ENCODE data around the gene ATG9B.
"Not testable (repeated sequence)": the region's sequence is repeated elsewhere in the genome, so short reads cannot be mapped to it uniquely, and the experiment has no call there.

ATG9B gene

DNA sequence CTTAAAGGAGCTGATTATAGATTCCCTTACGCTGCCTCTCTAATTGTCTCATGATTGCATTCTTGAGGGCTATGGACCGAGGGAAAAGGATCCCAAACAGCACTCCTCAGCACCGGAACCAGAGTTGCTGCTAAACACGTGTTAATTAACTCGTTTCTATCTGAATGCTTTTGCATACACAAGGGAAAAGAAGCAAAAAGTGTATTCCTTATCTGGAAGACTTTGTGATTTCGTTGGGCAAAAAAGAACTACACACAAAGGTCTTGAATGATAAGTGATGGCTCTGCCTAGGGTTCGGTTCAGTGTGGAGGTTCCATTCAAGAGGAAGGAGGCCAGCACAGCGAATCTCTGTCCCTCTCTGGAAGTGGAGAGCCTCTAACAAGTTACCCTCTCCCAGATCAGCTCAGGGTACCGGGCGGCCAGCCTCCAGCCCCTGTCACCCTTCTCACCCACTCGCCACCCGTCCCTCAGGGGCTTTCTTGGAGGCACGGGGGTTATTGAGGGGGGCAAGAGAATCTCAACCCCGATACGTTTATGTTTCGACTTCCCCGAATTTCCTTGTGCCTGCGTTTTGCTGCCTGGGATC, 34.6 kb upstream of the ATG9B start:
- DNase-seq, result no peak

DNA sequence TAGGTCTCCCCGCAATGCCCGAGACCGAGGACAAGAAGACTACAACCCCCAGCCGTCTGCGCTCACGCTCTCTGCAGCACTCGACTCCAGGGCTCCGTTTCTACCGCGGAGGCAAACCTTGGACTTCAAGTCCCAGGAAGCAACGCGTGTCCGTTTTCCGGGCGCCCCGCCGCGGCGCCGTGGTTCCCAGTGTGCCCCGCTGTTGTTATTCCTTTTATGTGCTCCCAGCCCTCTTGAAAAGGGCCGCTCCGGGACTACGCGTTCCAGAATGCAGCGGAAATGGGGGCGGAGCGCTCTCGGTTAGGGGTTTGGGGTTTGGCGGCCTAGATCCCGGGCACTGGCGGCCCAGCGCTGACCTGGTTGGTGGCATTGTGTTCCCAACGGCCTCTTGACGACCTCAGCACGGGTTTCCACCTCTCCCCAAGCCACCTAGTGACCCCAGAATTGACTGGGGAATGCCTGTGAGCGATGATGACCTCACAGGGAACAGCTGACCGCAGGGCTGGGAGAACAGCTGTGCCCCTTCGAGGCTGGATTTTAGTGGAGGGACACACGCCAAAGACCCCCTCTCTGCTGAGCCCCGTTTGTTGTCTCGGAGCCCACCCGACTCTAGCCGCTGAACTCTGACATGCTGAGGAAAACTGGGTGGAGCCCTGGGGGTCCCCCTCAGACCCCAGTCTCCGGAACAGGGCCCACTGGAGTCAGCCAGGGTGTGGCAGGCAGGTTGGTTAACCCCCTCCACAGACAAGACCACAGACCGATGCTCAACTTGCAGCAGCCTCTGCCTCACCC, 33.9 kb upstream of the ATG9B start:
- peak; percentile 99 for DNase-seq

DNA sequence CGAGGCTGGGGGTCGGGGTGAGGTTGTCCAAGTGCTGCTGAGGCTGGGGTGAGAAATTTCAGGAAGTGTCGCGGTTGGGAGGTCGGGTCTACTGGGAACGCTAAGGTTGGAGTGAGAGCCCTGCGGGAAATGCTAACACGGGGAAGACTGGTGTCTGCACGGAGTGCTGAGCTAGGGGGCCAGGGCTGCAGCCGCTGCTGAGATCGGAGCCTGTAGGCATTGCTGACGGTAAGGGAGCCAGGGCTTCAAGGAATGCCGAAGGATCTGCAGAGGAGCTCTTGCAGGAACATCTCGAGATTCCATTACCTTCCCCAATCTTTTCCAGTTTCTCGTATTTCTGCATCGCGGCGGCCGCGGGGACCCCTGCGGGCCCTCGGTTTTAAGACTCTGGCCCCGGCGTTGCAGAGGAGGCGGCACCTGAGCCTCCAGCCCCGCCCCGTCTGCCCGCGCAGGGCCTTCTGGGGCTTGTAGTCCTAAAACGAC, 33.3 kb upstream of the ATG9B start, which contains the start of gene CDK5:
Gene CDK5 (minus strand): TSS at position 392 of the 483 bp plus-strand sequence. CDS start 49 bp downstream, at position 343.
- no peak for DNase-seq

DNA sequence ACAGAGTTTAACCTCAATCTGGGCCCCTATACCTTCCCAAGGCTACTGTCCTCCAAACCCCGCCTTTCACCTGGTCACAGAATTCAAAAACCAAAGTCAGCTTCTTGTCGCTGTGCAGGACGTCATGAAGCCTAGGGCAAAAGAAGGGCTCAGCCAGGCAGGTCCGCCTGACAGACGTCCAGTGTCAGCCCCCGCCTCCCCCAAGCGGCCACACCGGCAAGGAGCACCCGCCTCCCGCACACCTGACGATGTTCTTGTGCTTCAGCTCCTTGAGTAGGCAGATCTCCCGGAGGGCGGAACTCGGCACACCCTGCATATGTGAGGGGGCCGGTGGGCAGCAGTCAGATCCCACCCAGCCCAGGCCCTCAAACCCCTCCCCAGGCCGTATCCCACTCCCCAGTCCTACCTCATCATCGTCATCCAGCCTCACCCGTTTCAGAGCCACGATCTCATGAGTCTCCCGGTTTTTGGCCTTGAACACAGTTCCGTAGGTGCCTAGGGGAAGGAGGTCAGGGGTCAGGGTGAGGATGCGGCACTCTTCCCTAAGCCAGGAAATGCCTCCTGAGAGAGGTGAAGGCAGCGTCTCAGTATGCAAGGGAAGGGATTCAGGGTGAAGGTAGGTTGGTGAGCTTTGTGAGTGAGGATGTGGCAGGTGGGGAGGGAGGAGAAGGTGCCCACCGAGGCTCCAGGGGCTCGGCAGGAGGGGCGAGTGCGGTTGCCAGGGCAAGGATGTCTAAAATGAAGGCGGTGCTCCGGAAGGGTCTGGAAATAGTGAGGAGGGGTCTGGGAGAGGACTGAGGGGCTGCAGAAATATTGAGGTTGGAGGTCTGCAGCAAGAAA, 32.6 kb upstream of the ATG9B start:
- DNase-seq, result no peak

DNA sequence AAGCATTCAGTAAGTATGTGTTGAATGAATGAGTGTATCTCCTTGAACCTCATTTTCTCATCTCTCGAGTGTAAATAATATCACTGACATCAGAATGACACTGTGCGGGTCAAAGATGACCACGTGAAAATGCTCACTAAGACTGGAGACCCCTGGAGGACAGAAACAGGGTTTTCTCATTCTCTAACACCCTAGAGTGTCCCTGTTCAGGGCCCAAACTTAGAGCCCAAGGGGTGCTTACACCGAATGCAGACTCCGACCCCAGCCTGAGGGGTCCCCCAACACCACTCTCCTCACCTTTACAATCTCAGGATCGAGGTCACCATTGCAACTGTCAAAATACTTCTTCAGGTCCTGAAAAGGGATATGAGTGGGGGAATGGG, 32.0 kb upstream of the ATG9B start:
- DNase-seq, result no peak

DNA sequence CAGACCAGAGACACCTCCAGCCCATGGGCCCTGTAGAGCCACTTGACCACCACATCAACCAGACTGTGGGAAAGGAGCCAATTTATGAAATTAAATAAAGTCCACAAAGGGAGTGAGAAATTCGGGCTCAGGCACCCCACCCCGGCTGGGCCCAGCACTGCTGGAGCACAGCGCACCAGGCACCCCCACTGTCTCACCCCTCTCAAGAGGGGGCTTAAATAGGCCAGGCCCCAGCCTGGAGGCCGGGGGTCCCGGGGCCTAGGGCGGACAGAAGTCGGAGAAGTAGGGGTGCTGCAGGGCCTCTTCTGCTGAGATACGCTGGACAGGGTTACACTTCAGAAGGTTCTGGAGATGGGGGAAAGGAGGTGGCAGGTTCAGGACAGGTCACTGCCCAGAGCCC, 29.5 kb upstream of the ATG9B start:
- DNase-seq, result no peak

DNA sequence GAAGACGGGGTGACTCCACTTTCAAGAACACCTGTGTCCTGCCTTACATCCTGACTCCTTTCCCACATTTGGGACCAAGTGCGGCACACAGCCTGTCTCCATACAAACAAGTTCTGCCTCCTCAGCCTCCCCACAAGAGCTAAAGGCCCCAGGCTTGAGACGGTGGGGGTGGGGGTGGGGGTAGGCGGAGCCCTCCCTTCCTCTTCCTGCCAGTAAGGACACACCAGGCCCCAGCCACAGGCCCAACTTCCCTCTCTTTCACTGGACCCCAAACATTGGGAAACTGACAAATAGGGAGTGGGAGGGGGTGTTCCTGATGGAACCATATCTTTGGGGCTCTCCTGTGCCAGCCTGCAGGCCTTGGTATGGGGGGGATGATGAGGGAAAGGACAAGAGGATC, 28.8 kb upstream of the ATG9B start:
- no peak for DNase-seq

DNA sequence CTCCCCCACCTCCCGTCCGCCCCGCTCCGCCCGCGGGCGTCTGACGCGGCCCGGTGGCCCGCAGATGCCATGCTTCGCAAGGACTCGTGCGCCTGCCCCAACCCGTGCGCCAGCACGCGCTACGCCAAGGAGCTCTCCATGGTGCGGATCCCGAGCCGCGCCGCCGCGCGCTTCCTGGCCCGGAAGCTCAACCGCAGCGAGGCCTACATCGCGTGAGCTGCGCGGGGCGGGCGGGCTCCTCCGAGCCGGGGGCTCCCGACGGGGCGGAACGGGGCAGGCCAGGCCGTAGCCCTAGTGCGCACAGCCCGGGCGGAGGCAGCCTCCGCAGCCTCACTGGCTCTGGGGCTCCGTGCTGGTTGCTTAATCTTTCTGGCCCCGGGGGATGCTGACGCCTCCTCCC, 26.8 kb upstream of the ATG9B start:
- DNase-seq, result no peak

DNA sequence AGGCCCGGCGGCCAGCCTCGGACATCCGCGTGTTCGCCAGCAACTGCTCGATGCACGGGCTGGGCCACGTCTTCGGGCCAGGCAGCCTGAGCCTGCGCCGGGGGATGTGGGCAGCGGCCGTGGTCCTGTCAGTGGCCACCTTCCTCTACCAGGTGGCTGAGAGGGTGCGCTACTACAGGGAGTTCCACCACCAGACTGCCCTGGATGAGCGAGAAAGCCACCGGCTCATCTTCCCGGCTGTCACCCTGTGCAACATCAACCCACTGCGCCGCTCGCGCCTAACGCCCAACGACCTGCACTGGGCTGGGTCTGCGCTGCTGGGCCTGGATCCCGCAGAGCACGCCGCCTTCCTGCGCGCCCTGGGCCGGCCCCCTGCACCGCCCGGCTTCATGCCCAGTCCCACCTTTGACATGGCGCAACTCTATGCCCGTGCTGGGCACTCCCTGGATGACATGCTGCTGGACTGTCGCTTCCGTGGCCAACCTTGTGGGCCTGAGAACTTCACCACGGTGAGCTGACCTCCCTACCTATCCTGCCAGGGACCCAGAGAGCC, 24.7 kb upstream of the ATG9B start:
- DNase-seq, result no peak

DNA sequence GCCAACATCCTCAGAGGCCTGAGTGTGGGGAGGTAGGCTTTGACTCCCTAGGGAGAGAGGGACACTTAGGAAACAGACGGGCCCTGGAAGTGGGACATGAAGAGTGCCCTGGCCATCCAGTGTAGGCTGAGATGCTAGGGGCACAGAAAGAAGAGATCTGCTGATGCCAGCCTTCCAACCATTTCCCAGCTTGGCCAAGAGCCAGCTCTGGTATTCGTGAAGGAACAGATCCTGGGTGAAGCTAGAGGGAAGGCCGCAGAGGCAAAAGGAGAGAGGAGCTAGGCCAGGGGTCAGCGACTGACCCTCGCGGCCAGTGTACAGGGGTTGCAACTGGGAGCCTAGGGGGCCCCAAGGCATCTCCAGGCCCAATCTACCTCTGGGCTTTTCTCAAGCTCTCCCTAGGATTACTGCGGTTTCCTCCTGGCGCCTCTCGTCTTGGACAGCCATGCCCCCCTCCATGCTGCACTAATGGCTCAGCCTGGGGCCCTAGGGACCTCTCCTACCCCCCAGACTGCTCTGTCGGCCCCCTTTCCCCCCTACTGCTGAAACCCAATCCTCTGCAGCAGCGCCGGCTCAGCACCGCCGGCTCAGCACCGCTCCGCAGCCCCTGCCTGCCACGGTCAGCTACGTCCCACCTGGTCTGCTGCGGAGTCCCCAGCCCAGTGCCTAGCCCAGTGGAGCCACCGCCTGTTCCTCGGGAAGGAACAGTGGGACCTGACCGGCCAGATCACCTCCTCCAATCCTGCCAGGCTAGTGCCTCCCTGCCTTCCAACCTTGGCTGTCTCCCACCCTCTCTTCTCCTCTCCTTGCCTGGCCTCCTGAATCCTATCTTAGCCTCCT, 23.9 kb upstream of the ATG9B start, which contains the start of gene ASIC3:
Gene ASIC3 (plus strand): TSS at position 556 of the 840 bp plus-strand sequence. CDS start 355 bp downstream, outside the sequence.
- no peak for DNase-seq

DNA sequence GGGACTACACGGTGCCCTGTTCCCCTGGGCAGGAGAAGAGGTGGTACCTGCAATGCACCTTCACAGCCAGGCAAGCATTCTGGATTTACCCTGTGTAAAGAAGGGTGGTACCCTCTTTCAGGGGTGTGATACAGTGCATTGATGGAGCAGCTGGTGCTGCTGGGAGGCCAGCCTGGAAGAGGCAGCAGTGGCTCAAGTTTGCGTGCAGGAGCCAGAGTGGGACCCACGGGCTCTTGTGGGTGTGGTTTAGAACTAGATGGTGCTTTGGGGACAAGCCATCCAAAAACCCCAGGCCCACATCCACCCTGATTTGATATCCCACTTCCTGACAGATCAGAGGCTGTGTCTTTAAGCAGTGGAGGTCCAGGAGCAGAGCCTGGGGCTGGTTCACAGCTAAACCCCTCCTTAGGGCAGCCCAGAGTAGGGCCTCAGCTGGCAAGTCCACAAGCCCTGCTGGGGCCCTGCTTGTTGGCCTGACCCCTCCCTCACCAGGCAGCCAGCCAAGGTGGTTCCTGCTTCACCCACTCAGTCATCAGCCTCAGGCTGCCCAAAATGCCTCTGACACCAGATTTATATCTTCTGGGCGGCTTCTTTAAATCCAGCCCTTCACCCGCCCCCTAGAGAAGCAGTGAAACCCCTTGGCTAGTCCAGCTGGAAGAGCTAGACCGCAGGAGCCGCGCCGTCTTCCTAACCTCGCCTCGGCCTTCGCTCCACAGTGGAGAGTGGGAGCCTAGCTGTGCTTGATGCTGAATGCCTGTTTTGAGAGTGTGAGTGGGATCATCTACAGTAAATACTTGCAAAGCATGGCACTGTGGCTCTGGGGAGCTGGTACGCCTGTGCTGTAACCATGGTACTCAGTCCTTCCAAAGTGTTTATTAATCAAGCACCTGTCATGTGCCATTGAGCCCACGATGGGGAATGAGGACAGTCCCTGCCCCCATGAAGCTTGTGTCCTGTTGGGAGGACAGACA, 22.6 kb upstream of the ATG9B start:
- DNase-seq, result peak; percentile 10

DNA sequence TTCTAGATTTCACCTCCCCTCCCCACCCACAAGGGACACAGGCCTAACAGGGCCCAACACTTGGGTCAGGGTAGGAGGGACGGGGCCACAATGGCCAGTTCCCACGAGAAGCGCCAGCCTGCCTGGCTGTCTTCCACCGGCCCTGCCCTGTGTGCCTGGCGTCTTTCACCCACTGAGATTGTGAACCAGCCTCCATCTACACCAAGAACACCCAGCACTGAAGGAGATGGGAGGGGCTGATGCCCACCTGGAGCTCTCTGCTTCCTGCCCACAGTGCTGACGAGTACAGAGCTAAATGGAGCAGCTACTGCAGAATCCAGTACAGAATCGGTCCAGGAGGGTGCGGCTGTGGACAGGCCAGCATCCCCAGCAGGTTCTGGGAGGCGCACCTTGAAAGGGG, 21.7 kb upstream of the ATG9B start:
- DNase-seq, result no peak

DNA sequence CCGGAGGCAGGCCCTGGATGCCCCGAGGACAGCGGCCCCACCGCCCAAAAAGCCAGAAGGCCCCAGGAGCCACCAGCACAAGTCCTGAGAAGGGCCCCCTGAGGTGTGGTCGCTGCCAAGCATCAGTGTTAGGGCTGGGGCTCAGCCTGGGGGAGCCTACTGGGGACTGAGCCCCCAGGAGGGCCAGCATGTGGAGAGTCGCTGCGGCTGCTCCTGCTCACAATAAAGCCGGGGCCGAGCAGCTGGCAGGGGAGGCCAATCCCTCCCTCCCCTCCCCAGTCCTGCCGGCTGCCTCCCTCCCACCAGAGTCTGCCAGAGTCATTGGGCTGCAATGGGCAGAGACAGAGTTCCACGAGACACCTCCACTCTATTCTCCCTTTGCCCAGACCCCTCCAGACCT, 21.0 kb upstream of the ATG9B start:
- no peak for DNase-seq

DNA sequence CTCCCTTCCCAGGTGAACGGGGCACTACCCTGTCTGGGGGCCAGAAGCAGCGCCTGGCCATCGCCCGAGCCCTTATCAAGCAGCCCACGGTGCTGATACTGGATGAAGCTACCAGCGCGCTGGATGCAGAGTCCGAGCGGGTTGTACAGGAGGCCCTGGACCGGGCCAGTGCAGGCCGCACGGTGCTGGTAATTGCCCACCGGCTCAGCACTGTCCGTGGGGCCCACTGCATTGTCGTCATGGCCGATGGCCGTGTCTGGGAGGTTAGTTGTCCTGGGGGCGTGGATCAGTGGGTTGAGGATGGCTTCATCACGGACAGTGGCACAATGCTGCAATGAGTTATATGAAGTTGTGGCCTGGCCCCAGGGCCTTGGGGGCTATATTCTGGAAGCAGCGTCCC, 19.7 kb upstream of the ATG9B start:
- DNase-seq, result no peak

DNA sequence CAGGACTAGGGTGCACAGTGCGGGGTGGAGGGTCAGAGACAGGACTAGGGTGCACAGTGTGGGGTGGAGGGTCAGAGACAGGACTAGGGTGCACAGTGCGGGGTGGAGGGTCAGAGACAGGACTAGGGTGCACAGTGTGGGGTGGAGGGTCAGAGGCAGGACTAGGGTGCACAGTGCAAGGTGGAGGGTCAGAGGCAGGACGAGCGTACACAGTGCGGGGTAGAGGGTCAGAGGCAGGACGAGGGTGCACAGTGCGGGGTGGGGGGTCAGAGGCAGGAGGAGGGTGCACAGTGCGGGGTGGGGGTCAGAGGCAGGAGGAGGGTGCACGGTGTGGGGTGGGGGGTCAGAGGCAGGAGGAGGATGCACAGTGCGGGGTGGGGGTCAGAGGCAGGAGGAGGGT, 19.2 kb upstream of the ATG9B start:
- DNase-seq, result not testable (repeated sequence)

DNA sequence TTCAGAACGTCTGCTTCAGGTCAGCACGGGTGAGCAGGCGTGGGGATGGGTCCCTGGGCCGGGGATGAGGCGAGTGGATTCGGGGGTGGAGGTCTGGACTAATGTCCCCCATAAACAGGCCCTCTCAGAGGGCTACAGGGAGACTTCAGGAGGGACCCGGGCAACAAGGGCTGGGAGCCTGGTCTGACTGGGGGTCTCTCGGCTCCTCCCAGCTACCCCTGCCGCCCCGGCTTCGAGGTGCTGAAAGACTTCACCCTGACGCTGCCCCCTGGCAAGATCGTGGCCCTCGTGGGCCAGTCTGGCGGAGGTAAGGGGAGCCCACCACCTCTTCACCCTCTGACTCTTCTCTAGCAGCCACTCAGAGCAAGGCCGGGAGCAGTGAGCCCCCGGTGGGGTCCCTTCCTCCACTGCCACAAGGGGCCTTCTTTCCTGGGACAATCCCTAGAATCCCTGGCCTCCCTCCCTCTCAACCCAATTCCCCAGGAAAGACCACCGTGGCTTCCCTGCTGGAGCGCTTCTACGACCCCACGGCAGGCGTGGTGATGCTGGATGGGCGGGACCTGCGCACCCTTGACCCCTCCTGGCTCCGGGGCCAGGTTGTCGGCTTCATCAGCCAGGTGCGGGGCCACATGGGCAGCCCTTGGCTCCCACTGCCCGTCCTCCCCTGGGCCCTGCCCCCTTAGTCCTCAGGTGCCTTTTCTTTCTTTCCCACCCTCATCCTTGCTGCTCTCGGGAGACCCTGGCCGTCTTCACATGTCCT, 16.5 kb upstream of the ATG9B start:
- DNase-seq, result no peak

DNA sequence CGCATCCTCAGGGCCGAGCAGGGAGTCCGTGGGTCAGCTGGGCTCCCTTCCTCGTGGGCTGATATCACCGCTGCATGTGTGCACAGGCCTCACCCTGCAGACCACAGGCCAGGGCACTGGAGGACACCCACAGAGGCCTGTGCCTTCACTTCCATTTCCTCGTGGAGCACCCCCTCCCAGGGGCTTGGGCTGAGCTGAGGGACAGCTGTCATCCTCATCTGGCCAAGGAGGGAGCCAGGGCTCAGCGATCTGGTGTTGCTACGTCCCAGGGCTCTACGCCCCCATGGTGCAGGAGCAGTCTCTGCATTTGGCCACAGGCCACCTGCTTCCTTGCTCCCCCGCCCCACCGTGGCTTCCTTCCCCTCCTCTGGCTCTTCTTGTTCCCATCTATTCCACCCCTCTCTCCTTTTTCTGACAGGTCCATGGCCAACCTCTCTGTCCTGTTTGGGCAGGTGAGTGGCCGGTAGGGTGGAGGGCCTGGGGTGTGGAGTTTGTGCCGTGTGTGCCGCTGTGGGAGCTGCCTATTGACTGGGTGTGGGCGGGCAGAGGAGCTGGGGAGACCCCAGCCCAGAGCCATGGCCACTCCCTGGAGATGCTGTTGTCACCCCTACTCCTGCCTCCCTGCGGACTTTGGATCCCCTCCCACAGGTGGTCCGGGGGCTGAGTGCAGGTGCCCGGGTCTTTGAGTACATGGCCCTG, 15.7 kb upstream of the ATG9B start:
- DNase-seq, result no peak

DNA sequence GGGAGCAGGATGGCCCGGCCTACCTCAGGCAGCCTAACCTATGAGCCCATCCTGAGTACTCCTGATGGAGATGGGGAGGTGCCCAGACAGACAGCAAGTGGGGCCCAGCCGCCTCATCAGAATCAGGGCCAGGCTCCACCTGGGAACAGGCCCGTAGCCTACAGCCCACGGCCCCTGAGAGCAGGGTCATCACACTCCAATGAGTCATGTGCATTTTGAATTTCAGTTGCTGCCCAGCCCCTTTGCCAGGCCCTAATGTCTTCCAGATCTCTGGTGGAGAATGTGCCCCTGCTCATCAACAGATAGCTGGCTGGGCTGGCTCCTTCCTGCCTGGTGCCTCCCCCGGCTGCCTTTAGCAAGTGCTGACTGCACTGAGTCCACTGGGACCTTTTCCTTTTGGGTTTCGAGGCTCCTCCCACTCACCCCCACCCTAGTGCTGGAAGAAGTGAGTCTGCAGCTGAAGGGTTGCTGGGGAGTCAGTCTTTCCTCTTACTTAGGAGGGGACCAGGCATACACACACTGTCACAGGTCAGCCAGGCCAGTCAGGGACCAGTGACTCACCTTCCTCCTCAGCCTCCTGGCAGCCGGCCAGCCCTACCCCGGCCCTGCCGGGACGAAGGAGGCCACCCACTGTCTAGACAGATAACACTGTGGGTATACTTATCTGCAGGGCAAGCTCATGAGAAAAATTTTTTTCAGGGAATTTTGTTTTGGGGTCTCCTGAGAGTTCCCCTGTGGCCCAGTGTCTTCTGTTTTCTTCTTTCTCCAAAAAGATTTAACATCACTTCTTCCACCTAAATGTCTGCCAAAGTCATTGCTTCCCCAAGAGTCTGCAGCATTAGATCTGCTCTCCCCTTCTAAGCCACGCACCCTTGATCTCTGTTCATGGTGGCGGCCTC, 14.9 kb upstream of the ATG9B start:
- no peak for DNase-seq
